SK-N-DZ (cell line): ENCODE measurements around the gene MACROH2A1.

Source experiments
- DNase-seq: peaks from one replicate; pipeline ENCODE4 v3.0.0-alpha.2; 2015; ENCODE audit warnings: low spot score

MACROH2A1 gene

GRCh38 chr5:135436951-135437418, 38.0 kb upstream of the MACROH2A1 start:
- no peak for DNase-seq

GRCh38 chr5:135435467-135436330, 36.7 kb upstream of the MACROH2A1 start:
- DNase-seq = no peak

- no peak for DNase-seq
Measured at GRCh38 chr5:135434591-135435466, 35.8 kb upstream of the MACROH2A1 start.

GRCh38 chr5:135433681-135434426, 34.8 kb upstream of the MACROH2A1 start:
- DNase-seq = peak; percentile 2

- DNase-seq = no peak
Measured at GRCh38 chr5:135432113-135432512, 33.1 kb upstream of the MACROH2A1 start.

- DNase-seq = no peak
Measured at GRCh38 chr5:135430135-135430437, 31.1 kb upstream of the MACROH2A1 start.

GRCh38 chr5:135429301-135430134, 30.5 kb upstream of the MACROH2A1 start:
- peak; percentile 85 for DNase-seq

- no peak for DNase-seq
Measured at GRCh38 chr5:135428586-135428985, 29.6 kb upstream of the MACROH2A1 start.

- DNase-seq = peak; percentile 62
Measured at GRCh38 chr5:135426102-135427082, 27.4 kb upstream of the MACROH2A1 start.

GRCh38 chr5:135425641-135426040, 26.6 kb upstream of the MACROH2A1 start:
- no peak for DNase-seq

- no peak for DNase-seq
Measured at GRCh38 chr5:135423846-135424168, 24.8 kb upstream of the MACROH2A1 start.

- no peak for DNase-seq
Measured at GRCh38 chr5:135423146-135423845, 24.3 kb upstream of the MACROH2A1 start.

- DNase-seq = no peak
Measured at GRCh38 chr5:135422419-135422818, 23.4 kb upstream of the MACROH2A1 start.

- no peak for DNase-seq
Measured at GRCh38 chr5:135417083-135417482, 18.1 kb upstream of the MACROH2A1 start.

GRCh38 chr5:135405082-135405481, 6.1 kb upstream of the MACROH2A1 start:
- DNase-seq = no peak

GRCh38 chr5:135402031-135402430, 3.0 kb upstream of the MACROH2A1 start:
- DNase-seq = no peak

- DNase-seq = no peak
Measured at GRCh38 chr5:135400866-135401265, 1.8 kb upstream of the MACROH2A1 start.

- DNase-seq = no peak
Measured at GRCh38 chr5:135399794-135400542, 937 bp upstream of the MACROH2A1 start.
